ENCODE results near the gene PMM1.

DNA sequence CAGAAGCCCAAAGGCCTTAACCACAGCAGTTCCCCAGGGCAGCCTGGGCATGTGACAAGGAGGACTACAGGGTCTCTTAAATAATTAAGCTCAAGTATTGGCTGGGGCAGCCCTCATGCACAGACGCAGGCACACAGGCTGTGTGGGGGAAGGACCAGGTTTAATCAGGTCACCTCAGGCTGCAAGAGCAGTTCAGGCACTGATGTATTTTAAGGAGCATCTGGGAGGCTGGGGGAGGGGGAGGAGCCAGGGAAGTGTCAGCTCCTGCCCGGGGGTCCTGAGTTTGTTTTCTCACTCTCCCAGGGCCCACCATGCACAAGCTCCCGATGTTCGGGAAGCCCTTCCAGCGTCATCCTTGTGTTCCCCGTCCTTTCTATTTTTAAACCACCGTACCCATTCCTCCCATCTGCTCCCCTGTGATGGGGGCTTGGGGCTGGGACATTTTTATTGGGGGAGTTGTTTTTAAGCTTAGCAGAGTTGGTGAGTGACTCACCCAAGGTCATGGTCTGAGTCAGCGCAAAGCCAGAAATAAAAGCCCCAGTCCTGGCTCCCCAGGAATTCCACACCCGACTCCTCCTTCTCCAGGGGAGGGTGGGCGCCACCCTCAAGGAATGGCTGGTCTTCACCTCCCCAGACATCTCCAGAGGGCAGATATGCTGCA is 26.5 kb downstream of the PMM1 start:
- TF ChIP-seq, protein P1, sequence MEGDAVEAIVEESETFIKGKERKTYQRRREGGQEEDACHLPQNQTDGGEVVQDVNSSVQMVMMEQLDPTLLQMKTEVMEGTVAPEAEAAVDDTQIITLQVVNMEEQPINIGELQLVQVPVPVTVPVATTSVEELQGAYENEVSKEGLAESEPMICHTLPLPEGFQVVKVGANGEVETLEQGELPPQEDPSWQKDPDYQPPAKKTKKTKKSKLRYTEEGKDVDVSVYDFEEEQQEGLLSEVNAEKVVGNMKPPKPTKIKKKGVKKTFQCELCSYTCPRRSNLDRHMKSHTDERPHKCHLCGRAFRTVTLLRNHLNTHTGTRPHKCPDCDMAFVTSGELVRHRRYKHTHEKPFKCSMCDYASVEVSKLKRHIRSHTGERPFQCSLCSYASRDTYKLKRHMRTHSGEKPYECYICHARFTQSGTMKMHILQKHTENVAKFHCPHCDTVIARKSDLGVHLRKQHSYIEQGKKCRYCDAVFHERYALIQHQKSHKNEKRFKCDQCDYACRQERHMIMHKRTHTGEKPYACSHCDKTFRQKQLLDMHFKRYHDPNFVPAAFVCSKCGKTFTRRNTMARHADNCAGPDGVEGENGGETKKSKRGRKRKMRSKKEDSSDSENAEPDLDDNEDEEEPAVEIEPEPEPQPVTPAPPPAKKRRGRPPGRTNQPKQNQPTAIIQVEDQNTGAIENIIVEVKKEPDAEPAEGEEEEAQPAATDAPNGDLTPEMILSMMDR (IDR thresholded peaks at IDR 0.05) = no peak
- TF ChIP-seq MXI1 (IDR thresholded peaks at IDR 0.05; ENCODE audit: low read depth, low read length) (no peak), ELF1 (IDR thresholded peaks at IDR 0.05) (no peak), POLR2AphosphoS5 (IDR thresholded peaks at IDR 0.05; ENCODE audit: low read depth, low read length) (no peak), NRF1 (IDR thresholded peaks at IDR 0.05; ENCODE audit: low read depth, low read length) (no peak)
- TF ChIP-seq, protein P2, sequence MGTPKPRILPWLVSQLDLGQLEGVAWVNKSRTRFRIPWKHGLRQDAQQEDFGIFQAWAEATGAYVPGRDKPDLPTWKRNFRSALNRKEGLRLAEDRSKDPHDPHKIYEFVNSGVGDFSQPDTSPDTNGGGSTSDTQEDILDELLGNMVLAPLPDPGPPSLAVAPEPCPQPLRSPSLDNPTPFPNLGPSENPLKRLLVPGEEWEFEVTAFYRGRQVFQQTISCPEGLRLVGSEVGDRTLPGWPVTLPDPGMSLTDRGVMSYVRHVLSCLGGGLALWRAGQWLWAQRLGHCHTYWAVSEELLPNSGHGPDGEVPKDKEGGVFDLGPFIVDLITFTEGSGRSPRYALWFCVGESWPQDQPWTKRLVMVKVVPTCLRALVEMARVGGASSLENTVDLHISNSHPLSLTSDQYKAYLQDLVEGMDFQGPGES (IDR thresholded peaks at IDR 0.05; ENCODE audit: low read depth, low read length) = no peak

All from SK-N-SH (cell line).